HEK293T (cell line): ENCODE data around the gene UBXN6.
A peak's percentile ranks its signal among the peaks of the same experiment; 100 is the strongest.

Experiments
- CTCF ChIA-PET: fragments of 350-600 bp; formaldehyde crosslinking; extraction: SDS; loops from one replicate; lab custom pipeline; 2021; ENCODE audit warnings: antibody characterized with exemption, inconsistent platforms; lab: Yijun Ruan, JAX
- POLR2A ChIA-PET: fragments of 350-600 bp; formaldehyde crosslinking; extraction: SDS; loops from one replicate; lab custom pipeline; 2020; ENCODE audit warnings: antibody characterized with exemption, inconsistent platforms; lab: Yijun Ruan, JAX
- DNase-seq: peaks from one replicate; pipeline ENCODE4 v3.0.0; 2012; ENCODE audit warnings: mixed read lengths; ENCODE audit errors: extremely low spot score
- ARNT ChIP-seq: fragments of 450-650 bp; IDR thresholded peaks from 2 replicates; pipeline ENCODE4 v1.6.1; 2017; ENCODE audit warnings: mild to moderate bottlenecking
- BHLHE40 ChIP-seq: fragments of 450-650 bp; IDR thresholded peaks from 2 replicates; pipeline ENCODE4 v1.6.1; 2016; ENCODE audit warnings: mild to moderate bottlenecking, moderate library complexity, borderline replicate concordance
- CTBP1 ChIP-seq: fragments of 450-650 bp; IDR thresholded peaks from 2 replicates; pipeline ENCODE4 v1.6.1; 2016; ENCODE audit warnings: borderline replicate concordance
- ELF4 ChIP-seq: fragments of 450-650 bp; IDR thresholded peaks from 2 replicates; pipeline ENCODE4 v1.6.1; 2017; ENCODE audit warnings: antibody characterized with exemption
- FOXA1 ChIP-seq: fragments of 450-650 bp; IDR thresholded peaks from 2 replicates; pipeline ENCODE4 v1.6.1; 2016; ENCODE audit warnings: mild to moderate bottlenecking
- FOXK2 ChIP-seq: fragments of 450-650 bp; IDR thresholded peaks from 2 replicates; pipeline ENCODE4 v1.6.1; 2016; ENCODE audit warnings: mild to moderate bottlenecking
- FOXM1 ChIP-seq: fragments of 450-650 bp; IDR thresholded peaks from 2 replicates; pipeline ENCODE4 v1.6.1; 2017; ENCODE audit warnings: mild to moderate bottlenecking, borderline replicate concordance
- HDGF ChIP-seq: fragments of 450-650 bp; IDR thresholded peaks from 2 replicates; pipeline ENCODE4 v1.6.1; 2017; ENCODE audit warnings: antibody characterized with exemption, borderline replicate concordance
- L3MBTL2 ChIP-seq: fragments of 450-650 bp; conservative IDR thresholded peaks from 2 replicates; pipeline ENCODE4 v1.6.1; 2016; ENCODE audit warnings: mild to moderate bottlenecking
- LEF1 ChIP-seq: fragments of 450-650 bp; IDR thresholded peaks from 2 replicates; pipeline ENCODE4 v1.6.1; 2017; ENCODE audit warnings: mild to moderate bottlenecking, borderline replicate concordance
- NFRKB ChIP-seq: fragments of 450-650 bp; IDR thresholded peaks from 2 replicates; pipeline ENCODE4 v1.6.1; 2016; ENCODE audit warnings: mild to moderate bottlenecking, moderate library complexity
- SP1 ChIP-seq: fragments of 450-650 bp; IDR thresholded peaks from 2 replicates; pipeline ENCODE4 v1.6.1; 2017
- SUZ12 ChIP-seq: fragments of 450-650 bp; IDR thresholded peaks from 2 replicates; pipeline ENCODE4 v1.6.1; 2016; ENCODE audit warnings: mild to moderate bottlenecking
- TARDBP ChIP-seq: fragments of 450-650 bp; IDR thresholded peaks from 2 replicates; pipeline ENCODE4 v1.6.1; 2016
- ZNF384 ChIP-seq: fragments of 450-650 bp; IDR thresholded peaks from 2 replicates; pipeline ENCODE4 v1.6.1; 2016
- TF ChIP-seq, protein P1 (sequence below): fragments of 450-650 bp; IDR thresholded peaks from 2 replicates; pipeline ENCODE4 v1.6.1; 2016

The UBXN6 gene

GRCh38 chr19:4456843-4457653 lies 546 bp downstream of the UBXN6 start:
- ChIA-PET CTCF (interaction anchor here (0.5 kb wide), 1 partner anchor 172 kb away, joined by 5 read pairs; no protein-coding TSS in a partner anchor), POLR2A (interaction anchor here (1.0 to 2.8 kb wide), 3 partner anchors 14 to 55 kb away, joined by 3 to 20 read pairs (median 4); partner anchors contain the start of genes CHAF1A and HDGFL2)
- no peak for TF ChIP-seq HDGF
- no peak for TF ChIP-seq TARDBP
- no peak for TF ChIP-seq L3MBTL2
- TF ChIP-seq ZNF384: no peak
- TF ChIP-seq ARNT: no peak
- peak; percentile 77 for DNase-seq

GRCh38 chr19:4456476-4456842 lies 1.1 kb downstream of the UBXN6 start:
- no peak for DNase-seq
- ChIA-PET POLR2A (interaction anchor here (1.0 to 2.8 kb wide), 3 partner anchors 15 to 54 kb away, joined by 3 to 20 read pairs (median 4); partner anchors contain the start of genes CHAF1A and HDGFL2), CTCF (interaction anchor here (0.5 kb wide), 1 partner anchor 173 kb away, joined by 5 read pairs; no protein-coding TSS in a partner anchor)
- no peak for TF ChIP-seq FOXK2
- TF ChIP-seq L3MBTL2: no peak
- no peak for TF ChIP-seq ARNT
- TF ChIP-seq ZNF384: no peak
- TF ChIP-seq FOXA1: no peak
- TF ChIP-seq ELF4: no peak
- TF ChIP-seq LEF1: no peak
- TF ChIP-seq SUZ12: no peak
- no peak for TF ChIP-seq HDGF
- TF ChIP-seq, protein P1, sequence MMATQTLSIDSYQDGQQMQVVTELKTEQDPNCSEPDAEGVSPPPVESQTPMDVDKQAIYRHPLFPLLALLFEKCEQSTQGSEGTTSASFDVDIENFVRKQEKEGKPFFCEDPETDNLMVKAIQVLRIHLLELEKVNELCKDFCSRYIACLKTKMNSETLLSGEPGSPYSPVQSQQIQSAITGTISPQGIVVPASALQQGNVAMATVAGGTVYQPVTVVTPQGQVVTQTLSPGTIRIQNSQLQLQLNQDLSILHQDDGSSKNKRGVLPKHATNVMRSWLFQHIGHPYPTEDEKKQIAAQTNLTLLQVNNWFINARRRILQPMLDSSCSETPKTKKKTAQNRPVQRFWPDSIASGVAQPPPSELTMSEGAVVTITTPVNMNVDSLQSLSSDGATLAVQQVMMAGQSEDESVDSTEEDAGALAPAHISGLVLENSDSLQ: no peak
- no peak for TF ChIP-seq SP1
- no peak for TF ChIP-seq CTBP1
- no peak for TF ChIP-seq NFRKB
- TF ChIP-seq FOXM1: no peak
- no peak for TF ChIP-seq BHLHE40
- no peak for TF ChIP-seq TARDBP

DNA sequence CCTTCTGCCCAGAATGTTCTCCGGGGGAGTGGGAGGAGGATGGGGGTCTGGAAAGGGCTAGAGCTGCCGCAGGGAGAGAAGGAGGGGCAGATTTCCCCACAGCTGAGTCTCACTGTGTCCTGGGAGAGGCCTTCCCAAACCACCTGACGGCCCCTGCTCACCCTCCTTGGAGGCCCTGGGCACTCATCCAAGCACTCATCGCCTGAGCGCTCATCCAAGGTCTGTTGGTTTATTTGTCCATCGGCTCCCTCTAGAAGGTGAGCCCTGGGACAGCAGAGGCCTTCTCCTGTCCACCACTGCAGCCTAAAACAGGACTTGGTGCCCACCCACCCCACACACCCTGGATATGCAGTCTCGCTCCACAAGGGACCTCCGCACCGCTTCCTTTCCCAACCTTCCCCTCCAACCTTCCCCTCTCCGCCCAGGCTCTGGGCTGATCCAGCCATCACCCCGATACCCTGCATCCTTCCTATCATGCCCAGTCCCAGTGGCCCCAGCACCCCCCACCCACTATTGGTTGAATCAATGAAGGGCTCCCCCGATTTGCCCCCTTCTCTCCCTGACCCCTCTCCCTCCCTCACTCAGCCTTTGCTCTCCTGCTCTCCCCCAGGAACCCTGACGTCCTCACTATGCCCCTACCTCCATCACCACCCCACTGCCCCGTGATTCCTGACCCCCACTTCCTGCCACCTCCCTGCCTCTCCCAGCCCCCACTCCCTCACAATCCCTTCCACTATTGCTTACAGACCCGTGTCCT lies 1.7 kb downstream of the UBXN6 start:
- ChIA-PET POLR2A (interaction anchor here (1.0 to 2.8 kb wide), 3 partner anchors 15 to 18 kb away, joined by 4 to 20 read pairs (median 8); partner anchors contain the start of gene HDGFL2), CTCF (no interaction called here)
- no peak for DNase-seq
- TF ChIP-seq ELF4 (no peak), HDGF (no peak), FOXA1 (no peak), LEF1 (no peak), TARDBP (no peak), FOXM1 (no peak)
- TF ChIP-seq, protein P1: no peak

GRCh38 chr19:4454747-4455718 lies 2.6 kb downstream of the UBXN6 start:
- no peak for DNase-seq
- CTCF ChIA-PET: interaction anchor here (0.5 kb wide), 1 partner anchor 187 kb away, joined by 3 read pairs; no protein-coding TSS in a partner anchor
- TF ChIP-seq HDGF (no peak), NFRKB (no peak), CTBP1 (no peak)
- POLR2A ChIA-PET: interaction anchor here (1.5 kb wide), 1 partner anchor 16 kb away, joined by 8 read pairs; no protein-coding TSS in a partner anchor

DNA sequence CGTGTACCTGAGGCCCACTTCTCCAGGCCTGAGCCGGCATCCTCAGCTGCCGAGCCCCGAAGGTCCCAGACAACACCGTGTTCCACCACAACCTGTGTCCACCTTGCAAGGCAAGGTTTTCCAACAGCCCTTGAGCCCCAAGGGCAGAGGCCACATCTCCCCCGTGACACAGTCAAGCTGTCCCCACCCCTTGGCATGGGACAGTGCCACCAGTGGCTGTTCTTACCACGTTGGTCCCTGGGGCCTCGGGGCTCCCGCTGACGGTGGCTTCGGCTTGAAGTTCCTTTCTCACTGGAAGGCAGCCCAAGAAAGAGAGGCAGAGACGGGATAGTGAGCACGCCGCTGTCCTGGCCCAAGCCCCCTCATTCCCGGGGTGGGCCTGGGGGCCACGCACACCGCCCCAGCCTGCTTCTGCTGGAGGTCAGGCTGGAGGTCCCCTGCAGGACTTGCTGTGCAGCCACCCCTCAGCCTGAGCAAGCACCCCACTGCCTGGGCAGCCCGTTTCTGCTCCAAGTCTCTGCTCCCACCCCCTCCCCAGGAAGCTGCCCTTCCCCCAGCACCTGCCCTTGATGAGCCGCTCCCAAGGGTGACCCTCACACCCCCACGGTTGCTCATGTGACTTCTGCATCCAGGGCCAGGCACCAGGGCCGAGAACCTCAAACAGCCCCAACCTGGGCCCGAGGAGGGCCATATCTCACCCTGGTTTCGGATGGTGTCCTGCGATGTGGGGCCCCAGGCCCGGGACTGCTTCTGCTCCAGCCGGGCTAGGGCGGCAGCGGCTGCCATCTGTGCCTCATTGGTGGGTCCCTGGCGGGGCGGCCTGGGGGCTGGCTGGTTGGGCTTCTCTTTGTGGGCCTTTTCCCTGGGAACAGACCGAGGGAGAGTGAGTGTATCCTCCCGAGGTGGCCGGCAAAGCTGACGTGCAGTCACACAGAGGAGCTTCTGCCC lies 4.1 kb downstream of the UBXN6 start:
- ChIA-PET POLR2A (no interaction called here), CTCF (no interaction called here)
- no peak for DNase-seq
- TF ChIP-seq BHLHE40: no peak
- TF ChIP-seq HDGF: no peak
- no peak for TF ChIP-seq CTBP1
- no peak for TF ChIP-seq LEF1
- no peak for TF ChIP-seq FOXK2
- TF ChIP-seq SUZ12: no peak
- no peak for TF ChIP-seq ELF4
